Effector memory CD4-positive, alpha-beta T cell (primary cell): Measurements from ENCODE around the gene EML5.
"Not testable (repeated sequence)": the region's sequence is repeated elsewhere in the genome, so short reads cannot be mapped to it uniquely, and the experiment has no call there.

ENCODE experiments used
- DNase-seq, 3 donors: peaks; one replicate each; pipeline ENCODE4 v3.0.0-alpha.2; 2020
- H3K27ac ChIP-seq: 2 replicates; pipeline ENCODE4 v1.7.0; 2013; ENCODE audit warnings: mild to moderate bottlenecking, low read length, moderate library complexity; ENCODE audit not compliant: insufficient read depth, poor library complexity, severe bottlenecking
- H3K27me3 ChIP-seq: replicated peaks from 2 replicates; pipeline ENCODE4 v1.7.0; 2013; ENCODE audit warnings: mild to moderate bottlenecking, low read length; ENCODE audit not compliant: insufficient read depth, control insufficient read depth, poor library complexity, severe bottlenecking
- H3K36me3 ChIP-seq: 2 replicates; pipeline ENCODE4 v1.7.0; 2013; ENCODE audit warnings: mild to moderate bottlenecking, low read length, moderate library complexity; ENCODE audit not compliant: control insufficient read depth, insufficient read depth
- H3K4me1 ChIP-seq: 2 replicates; pipeline ENCODE4 v1.7.0; 2013; ENCODE audit warnings: low read length, mild to moderate bottlenecking; ENCODE audit not compliant: control insufficient read depth, insufficient read depth, poor library complexity, severe bottlenecking
- H3K4me3 ChIP-seq: 2 replicates; pipeline ENCODE4 v1.7.0; 2013; ENCODE audit warnings: low read length, low read depth, mild to moderate bottlenecking; ENCODE audit not compliant: insufficient read depth, poor library complexity, severe bottlenecking
- H3K9me3 ChIP-seq: 2 replicates; pipeline ENCODE4 v1.7.0; 2013; ENCODE audit warnings: mild to moderate bottlenecking, low read length, moderate library complexity; ENCODE audit not compliant: control insufficient read depth

The EML5 gene

GRCh38 chr14:88829188-88829587 is 36.4 kb upstream of the EML5 start:
- no peaks in the 10 kb centered on the region for H3K36me3 ChIP-seq
- no peaks in the 10 kb centered on the region for H3K9me3 ChIP-seq
- peaks cover 5% of the 10 kb centered on the region for H3K4me1 ChIP-seq
- DNase-seq: no peak
- H3K27me3 ChIP-seq: no peaks in the 10 kb centered on the region
- no peak overlapping the region for H3K4me3 ChIP-seq
- no peak overlapping the region for H3K27ac ChIP-seq

- no peak overlapping the region for H3K4me3 ChIP-seq
- DNase-seq: no peak
- no peak overlapping the region for H3K27ac ChIP-seq
- no peaks in the 10 kb centered on the region for H3K36me3 ChIP-seq
- no peaks in the 10 kb centered on the region for H3K9me3 ChIP-seq
- H3K27me3 ChIP-seq: no peaks in the 10 kb centered on the region
- peaks cover 10% of the 10 kb centered on the region for H3K4me1 ChIP-seq
Observed at GRCh38 chr14:88825503-88825902, 32.8 kb upstream of the EML5 start.

DNA sequence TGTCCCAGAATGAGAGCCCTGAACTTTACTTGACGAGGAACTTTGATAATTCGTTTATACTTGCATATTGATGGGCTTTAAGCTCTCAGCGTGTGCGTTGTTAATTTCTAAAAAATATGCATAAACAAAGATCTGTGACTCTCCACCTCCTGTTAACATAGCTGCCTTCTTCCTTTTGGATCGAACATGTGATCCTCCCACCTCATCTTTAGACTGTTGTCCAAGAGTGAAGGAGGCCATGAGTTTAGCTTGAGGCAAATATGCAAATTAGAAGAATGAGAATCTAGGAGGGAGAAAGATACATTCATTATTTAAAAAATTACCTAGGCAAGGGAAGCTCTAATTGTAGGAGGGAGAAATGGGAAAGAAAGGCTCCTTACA is 32.3 kb upstream of the EML5 start:
- H3K27ac ChIP-seq: no peak overlapping the region
- no peaks in the 10 kb centered on the region for H3K36me3 ChIP-seq
- H3K9me3 ChIP-seq: no peaks in the 10 kb centered on the region
- peaks cover 10% of the 10 kb centered on the region for H3K4me1 ChIP-seq
- DNase-seq: no peak
- peak overlapping the region; percentile 66 for H3K4me3 ChIP-seq
- H3K27me3 ChIP-seq: no peaks in the 10 kb centered on the region

GRCh38 chr14:88824314-88825077 is 31.7 kb upstream of the EML5 start, which contains the start of gene TTC8:
Gene TTC8, plus strand, starts transcription at chr14:88824651. Its CDS starts 57 bp downstream, at chr14:88824708.
- peaks cover 10% of the 10 kb centered on the region for H3K4me1 ChIP-seq
- H3K27me3 ChIP-seq: no peaks in the 10 kb centered on the region
- H3K4me3 ChIP-seq: peak within 1 kb of the TSS; percentile 66
- no peaks in the 10 kb centered on the region for H3K9me3 ChIP-seq
- peak; percentile 64 to 73 (median 70) for DNase-seq
- no peaks in the 10 kb centered on the region for H3K36me3 ChIP-seq
- H3K27ac ChIP-seq: peak within 1 kb of the TSS; percentile 84

GRCh38 chr14:88823968-88824313 is 31.2 kb upstream of the EML5 start:
- H3K27me3 ChIP-seq: no peaks in the 10 kb centered on the region
- H3K36me3 ChIP-seq: no peaks in the 10 kb centered on the region
- DNase-seq: no peak
- no peaks in the 10 kb centered on the region for H3K9me3 ChIP-seq
- H3K4me3 ChIP-seq: peak overlapping the region; percentile 66
- H3K27ac ChIP-seq: peak overlapping the region; percentile 84
- H3K4me1 ChIP-seq: peaks cover 10% of the 10 kb centered on the region

DNA sequence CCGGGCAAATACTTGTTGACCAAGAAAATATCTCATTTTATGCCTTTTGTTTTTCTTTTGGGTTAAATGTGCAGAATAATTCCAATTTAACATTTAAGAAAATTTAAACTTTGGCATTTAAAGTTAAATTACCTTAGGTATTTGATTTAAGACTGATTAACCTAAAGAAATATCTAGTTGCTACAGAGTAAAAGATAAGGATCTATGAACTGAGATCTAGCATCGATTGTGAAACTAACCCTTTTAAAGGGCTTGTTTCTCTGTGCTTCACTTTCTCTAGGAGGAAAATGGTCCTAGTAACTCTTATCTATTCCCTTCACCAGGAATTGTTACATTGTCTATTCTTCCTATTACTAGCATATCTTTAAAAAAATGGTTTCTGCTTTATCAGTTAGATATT is 29.1 kb upstream of the EML5 start:
- DNase-seq: no peak
- H3K4me1 ChIP-seq: peaks cover 10% of the 10 kb centered on the region

GRCh38 chr14:88821378-88821777 is 28.6 kb upstream of the EML5 start:
- Histone ChIP-seq H3K4me1 (peaks cover 10% of the 10 kb centered on the region), H3K27me3 (no peaks in the 10 kb centered on the region), H3K36me3 (no peaks in the 10 kb centered on the region), H3K27ac (no peak overlapping the region), H3K9me3 (no peaks in the 10 kb centered on the region), H3K4me3 (no peak overlapping the region)
- no peak for DNase-seq

More for the DNA sequence above, 29.1 kb upstream of the EML5 start:
- Histone ChIP-seq H3K27ac (no peak overlapping the region), H3K4me3 (no peak overlapping the region), H3K27me3 (no peaks in the 10 kb centered on the region), H3K9me3 (no peaks in the 10 kb centered on the region), H3K36me3 (no peaks in the 10 kb centered on the region)

- not testable (repeated sequence) for H3K4me3 ChIP-seq, DNase-seq, H3K27ac ChIP-seq, H3K36me3 ChIP-seq, H3K9me3 ChIP-seq, H3K27me3 ChIP-seq, H3K4me1 ChIP-seq
Observed at GRCh38 chr14:88819674-88820073, 26.9 kb upstream of the EML5 start.

DNA sequence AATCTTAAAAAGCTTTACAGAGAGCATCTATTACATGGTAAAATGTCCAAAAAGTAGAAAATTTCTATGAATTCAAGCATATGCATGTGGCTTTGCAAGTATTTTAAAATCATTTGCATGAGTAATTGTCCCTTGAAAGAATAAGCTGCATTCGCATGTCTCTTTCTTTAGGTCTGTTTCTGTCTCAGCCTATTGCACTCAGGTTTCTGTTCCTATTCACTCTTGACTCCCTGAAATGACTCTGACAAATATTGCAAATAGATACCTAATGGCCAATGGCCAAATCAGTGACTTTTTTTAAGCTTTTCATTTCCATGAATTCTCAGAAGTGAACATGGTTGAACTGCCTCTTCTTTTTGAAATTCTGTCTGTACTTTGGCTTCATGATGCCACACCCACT is 25.3 kb upstream of the EML5 start:
- H3K4me1 ChIP-seq: no peaks in the 10 kb centered on the region
- no peaks in the 10 kb centered on the region for H3K27me3 ChIP-seq
- H3K36me3 ChIP-seq: no peaks in the 10 kb centered on the region
- no peak overlapping the region for H3K4me3 ChIP-seq
- no peak overlapping the region for H3K27ac ChIP-seq
- DNase-seq: no peak
- no peaks in the 10 kb centered on the region for H3K9me3 ChIP-seq

- Histone ChIP-seq H3K36me3 (no peaks in the 10 kb centered on the region), H3K27me3 (no peaks in the 10 kb centered on the region), H3K9me3 (no peaks in the 10 kb centered on the region), H3K4me3 (no peak overlapping the region), H3K4me1 (no peaks in the 10 kb centered on the region), H3K27ac (no peak overlapping the region)
- DNase-seq: no peak
Observed at GRCh38 chr14:88815980-88816379, 23.2 kb upstream of the EML5 start.
